ENCODE measurements around the gene SLC2A8.

DNA sequence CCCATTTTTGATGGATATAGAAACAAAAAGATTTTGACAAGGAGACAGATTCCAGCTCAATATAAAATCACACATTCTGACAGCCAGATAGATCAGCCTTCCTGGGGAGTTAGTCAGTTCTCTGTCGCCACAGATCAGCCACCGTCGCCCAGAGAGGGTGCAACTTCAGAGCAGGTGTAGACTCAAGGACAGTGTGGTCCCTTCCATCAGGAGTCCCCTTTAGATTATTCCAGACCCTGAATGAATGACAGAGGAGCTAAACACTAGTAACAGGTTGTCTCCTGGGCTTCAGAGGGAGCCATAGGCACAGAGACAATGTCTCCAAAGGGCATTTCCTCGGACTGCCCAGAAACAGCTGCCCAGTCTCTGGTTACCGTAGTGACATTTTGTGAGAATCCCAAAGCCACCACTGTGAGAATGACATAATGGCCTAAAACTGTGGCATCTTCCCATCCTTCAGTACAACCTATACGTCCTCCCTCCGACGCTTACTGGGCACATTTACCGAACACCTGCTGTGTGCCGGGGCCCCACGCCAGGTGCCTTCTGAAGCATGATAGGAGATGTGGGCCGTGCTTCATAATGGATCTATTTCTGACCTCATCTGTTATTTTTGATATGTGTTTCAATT is 47.4 kb upstream of the SLC2A8 start:
- TF ChIP-seq POLR2AphosphoS5 (IDR thresholded peaks at IDR 0.05; ENCODE audit: low read depth, low read length) (no peak), CTCF (IDR thresholded peaks at IDR 0.05) (no peak), SIN3A (IDR thresholded peaks at IDR 0.05; ENCODE audit: borderline replicate concordance, insufficient read depth, low read depth, low read length) (no peak), TCF7L2 (IDR thresholded peaks at IDR 0.05; ENCODE audit: low read depth, low read length) (no peak), REST (IDR thresholded peaks at IDR 0.05; ENCODE audit: insufficient read depth in 1 of 2, low read depth in 2 of 2, low read length in 1 of 2) (no peak)

Measured in Panc1 (cell line).